ENCODE measurements around the gene ZDHHC18.
"Not testable (repeated sequence)": the region's sequence is repeated elsewhere in the genome, so short reads cannot be mapped to it uniquely, and the experiment has no call there.

ZDHHC18 gene

GRCh38 chr1:26831059-26831458 lies 4.6 kb downstream of the ZDHHC18 start:
- no peak for DNase-seq (ENCODE audit: low read depth)
- H3K4me3 ChIP-seq (ENCODE audit: control insufficient read depth, low read depth, low read length) = no peak overlapping the region
- TF ChIP-seq CTCF (conservative IDR thresholded peaks at IDR 0.05; ENCODE audit: control insufficient read depth, insufficient read depth, low read depth, low read length) = no peak

- no peak overlapping the region for H3K4me3 ChIP-seq (ENCODE audit: control insufficient read depth, low read depth, low read length)
- TF ChIP-seq CTCF (conservative IDR thresholded peaks at IDR 0.05; ENCODE audit: control insufficient read depth, insufficient read depth, low read depth, low read length) = no peak
- DNase-seq (ENCODE audit: low read depth) = peak; percentile 41
These were observed 5.2 kb downstream of the ZDHHC18 start for GRCh38 chr1:26831546-26832248.

- no peak overlapping the region for H3K4me3 ChIP-seq (ENCODE audit: control insufficient read depth, low read depth, low read length)
- DNase-seq (ENCODE audit: low read depth) = no peak
- TF ChIP-seq CTCF (conservative IDR thresholded peaks at IDR 0.05; ENCODE audit: control insufficient read depth, insufficient read depth, low read depth, low read length) = no peak
These were observed 5.9 kb downstream of the ZDHHC18 start for GRCh38 chr1:26832249-26832960.

GRCh38 chr1:26833432-26834405 lies 7.2 kb downstream of the ZDHHC18 start:
- no peak for TF ChIP-seq CTCF (conservative IDR thresholded peaks at IDR 0.05; ENCODE audit: control insufficient read depth, insufficient read depth, low read depth, low read length)
- no peak for DNase-seq (ENCODE audit: low read depth)
- H3K4me3 ChIP-seq (ENCODE audit: control insufficient read depth, low read depth, low read length) = no peak overlapping the region

- not testable (repeated sequence) for DNase-seq (ENCODE audit: low read depth); H3K4me3 ChIP-seq (ENCODE audit: control insufficient read depth, low read depth, low read length)
These were observed 11.2 kb downstream of the ZDHHC18 start for GRCh38 chr1:26837665-26838064.

- TF ChIP-seq CTCF (conservative IDR thresholded peaks at IDR 0.05; ENCODE audit: control insufficient read depth, insufficient read depth, low read depth, low read length) = no peak
- H3K4me3 ChIP-seq (ENCODE audit: control insufficient read depth, low read depth, low read length) = no peak overlapping the region
- DNase-seq (ENCODE audit: low read depth) = no peak
These were observed 12.2 kb downstream of the ZDHHC18 start for GRCh38 chr1:26838474-26839338.

Data from fibroblast of mammary gland (primary cell).